ENCODE data around the gene UCK2. TPM values are rescaled to one million over a fixed set of nuclear protein-coding genes. Genes with fewer than 3 reads are reported as not detected.

UCK2 gene
- total RNA-seq, 1 experiment from 2014 or later: 88.4 TPM

DNA sequence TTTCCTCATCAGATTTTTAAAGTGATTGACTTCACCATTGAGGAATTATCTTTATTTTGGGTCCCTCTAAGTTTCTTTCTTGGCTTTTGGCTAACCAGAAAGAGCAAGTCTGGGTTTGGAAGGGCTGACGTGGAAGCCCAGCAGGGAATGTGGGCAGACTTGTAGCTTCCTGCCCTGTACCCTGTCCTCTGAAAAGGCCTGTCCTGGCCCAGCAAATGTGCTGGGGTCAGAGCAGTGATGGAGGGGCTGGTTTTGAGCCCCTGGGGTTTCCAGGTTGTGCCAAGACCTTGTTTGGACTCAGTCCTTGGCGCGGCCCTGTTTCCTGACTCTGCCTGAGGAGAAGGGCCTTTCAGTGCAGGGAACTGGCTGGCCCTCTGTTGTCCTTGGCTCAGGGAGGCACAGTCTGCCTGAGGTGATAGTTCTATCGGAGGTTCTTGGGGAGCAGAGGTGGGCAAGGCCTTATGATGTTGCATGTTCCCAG is 72.1 kb downstream of the UCK2 start:
- ATAC-seq (no peak), DNase-seq (ENCODE audit: low read depth, low spot score) (no peak)
- Histone ChIP-seq H3K4me1 (ENCODE audit: control insufficient read depth in 1 of 2, insufficient read depth in 2 of 2, low read length in 2 of 2) (peaks cover 0 to 11% of the 10 kb centered on the region in 2 experiments; a peak in 1 of 4 replicates), H3K27ac (ENCODE audit: low read depth, low read length) (no peak overlapping the region), H2AFZ (ENCODE audit: low read depth, low read length, poor library complexity, severe bottlenecking) (no peak overlapping the region), H3K4me3 (replicated peaks in 1 of 2; ENCODE audit: low read depth in 1 of 2, low read length in 2 of 2) (no peak overlapping the region), H3K36me3 (ENCODE audit: control insufficient read depth in 1 of 2, insufficient read depth in 2 of 2, low read length in 2 of 2) (peaks cover 7 to 36% of the 10 kb centered on the region in 2 experiments; a peak in 3 of 4 replicates), H3K9me3 (ENCODE audit: control insufficient read depth in 1 of 2, insufficient read depth in 1 of 2, low read depth in 1 of 2, low read length in 2 of 2) (no peaks in the 10 kb centered on the region), H3K4me2 (ENCODE audit: low read length) (no peak overlapping the region), H4K20me1 (ENCODE audit: insufficient read depth) (no peaks in the 10 kb centered on the region), H3K9ac (ENCODE audit: low read length) (no peak overlapping the region), H3K9me2 (ENCODE audit: insufficient read depth) (no peaks in the 10 kb centered on the region), H3K27me3 (ENCODE audit: insufficient read depth, low read length) (no peaks in the 10 kb centered on the region), H3K79me2 (ENCODE audit: insufficient read depth, low read length) (peaks cover 76% of the 10 kb centered on the region)
- RAD21 ChIA-PET (ENCODE audit: low non-redundant PET in 1 of 2, low total read pairs in 2 of 2, uncharacterized antibody in 2 of 2, unreplicated experiment in 2 of 2): no interaction called here
- POLR2A ChIA-PET: no interaction called here
- BruUV-seq (replicated peaks): no TSS peak
- TF ChIP-seq ELF1 (IDR thresholded peaks at IDR 0.05; ENCODE audit: borderline replicate concordance, low read depth) (no peak), RAD21 (IDR thresholded peaks at IDR 0.05; ENCODE audit: low read depth) (no peak), YY1 (IDR thresholded peaks at IDR 0.05; ENCODE audit: extremely low read depth, insufficient replicate concordance, low read depth, low read length) (no peak), ZFX (IDR thresholded peaks at IDR 0.05) (no peak), SRF (IDR thresholded peaks at IDR 0.05; ENCODE audit: low read depth) (no peak), TCF7L2 (IDR thresholded peaks at IDR 0.05; ENCODE audit: borderline replicate concordance, extremely low read depth, insufficient read depth, insufficient read length) (no peak), SIN3A (IDR thresholded peaks at IDR 0.05; ENCODE audit: low read depth) (no peak)
- TF ChIP-seq, protein P1, sequence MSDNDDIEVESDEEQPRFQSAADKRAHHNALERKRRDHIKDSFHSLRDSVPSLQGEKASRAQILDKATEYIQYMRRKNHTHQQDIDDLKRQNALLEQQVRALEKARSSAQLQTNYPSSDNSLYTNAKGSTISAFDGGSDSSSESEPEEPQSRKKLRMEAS (IDR thresholded peaks at IDR 0.05): no peak
- CTCF ChIA-PET: interaction anchor here (0.7 kb wide), 1 partner anchor 73 kb away, joined by 3 read pairs; no protein-coding TSS in a partner anchor
- intact Hi-C loops (cut with micrococcal nuclease): no loop called here

DNA sequence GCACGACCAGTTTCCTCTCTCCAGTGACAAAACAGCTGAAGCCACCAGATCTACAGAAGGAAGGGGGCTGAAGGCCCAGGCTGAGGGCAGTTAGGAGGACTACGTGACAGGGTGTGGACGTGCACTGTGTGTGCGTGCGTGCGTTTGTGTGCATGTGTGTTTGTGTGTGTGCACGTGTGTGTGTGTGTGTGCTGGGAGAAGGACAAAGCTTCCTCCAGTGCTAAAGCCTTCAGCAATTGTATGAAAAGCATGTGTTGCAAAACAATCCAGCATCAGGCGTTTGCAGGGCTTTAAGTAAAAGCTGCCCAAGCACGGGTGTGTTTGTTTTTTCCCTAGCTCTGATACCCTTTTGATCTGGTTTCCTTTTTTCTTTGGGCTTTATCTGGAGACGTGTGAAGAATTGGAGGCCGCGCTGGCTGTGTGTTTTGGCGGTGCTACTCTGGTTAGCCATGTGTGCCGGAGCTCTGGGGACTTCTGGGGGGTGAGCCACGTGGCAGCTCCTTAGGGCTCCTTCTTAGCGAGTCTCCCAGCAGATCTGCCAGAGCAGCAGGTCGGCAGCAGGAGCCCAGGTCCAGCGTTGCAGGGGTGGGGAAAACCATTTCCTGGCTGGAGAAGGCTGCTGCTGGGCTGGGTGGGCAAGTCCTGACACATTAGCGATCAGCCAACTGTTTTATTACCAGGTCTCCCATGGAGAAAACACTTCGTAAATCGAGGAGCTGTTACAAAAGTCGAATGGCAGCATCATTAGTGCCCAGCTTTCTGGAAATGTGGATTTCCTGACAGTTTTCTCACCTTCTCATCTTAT is 73.4 kb downstream of the UCK2 start:
- no peak for DNase-seq (ENCODE audit: low read depth, low spot score)
- no TSS peak for BruUV-seq (replicated peaks)
- Histone ChIP-seq H3K9me2 (ENCODE audit: insufficient read depth) (no peaks in the 10 kb centered on the region), H2AFZ (ENCODE audit: low read depth, low read length, poor library complexity, severe bottlenecking) (no peak overlapping the region), H3K4me1 (ENCODE audit: control insufficient read depth in 1 of 2, insufficient read depth in 2 of 2, low read length in 2 of 2) (peaks cover 0 to 11% of the 10 kb centered on the region in 2 experiments; a peak in 1 of 4 replicates), H3K27ac (ENCODE audit: low read depth, low read length) (no peak overlapping the region), H3K27me3 (ENCODE audit: insufficient read depth, low read length) (no peaks in the 10 kb centered on the region), H3K79me2 (ENCODE audit: insufficient read depth, low read length) (peaks cover 81% of the 10 kb centered on the region), H3K9me3 (ENCODE audit: control insufficient read depth in 1 of 2, insufficient read depth in 1 of 2, low read depth in 1 of 2, low read length in 2 of 2) (no peaks in the 10 kb centered on the region), H3K4me2 (ENCODE audit: low read length) (no peak overlapping the region), H3K36me3 (ENCODE audit: control insufficient read depth in 1 of 2, insufficient read depth in 2 of 2, low read length in 2 of 2) (peaks cover 6 to 39% of the 10 kb centered on the region in 2 experiments; a peak in 3 of 4 replicates), H3K4me3 (replicated peaks in 1 of 2; ENCODE audit: low read depth in 1 of 2, low read length in 2 of 2) (no peak overlapping the region), H3K9ac (ENCODE audit: low read length) (no peak overlapping the region), H4K20me1 (ENCODE audit: insufficient read depth) (no peaks in the 10 kb centered on the region)
- ChIA-PET CTCF (no interaction called here), POLR2A (no interaction called here), RAD21 (ENCODE audit: low non-redundant PET in 1 of 2, low total read pairs in 2 of 2, uncharacterized antibody in 2 of 2, unreplicated experiment in 2 of 2) (no interaction called here)
- no peak for ATAC-seq
- TF ChIP-seq EGR1 (IDR thresholded peaks at IDR 0.05; ENCODE audit: low read depth) (no peak), RAD21 (IDR thresholded peaks at IDR 0.05; ENCODE audit: low read depth) (no peak), CBX3 (IDR thresholded peaks at IDR 0.05; ENCODE audit: low read depth) (no peak), FOSL1 (IDR thresholded peaks at IDR 0.05; ENCODE audit: low read depth) (no peak), EZH2 (IDR thresholded peaks at IDR 0.05) (no peak), ZNF274 (IDR thresholded peaks at IDR 0.05; ENCODE audit: low read depth, low read length) (no peak), ELF1 (IDR thresholded peaks at IDR 0.05; ENCODE audit: borderline replicate concordance, low read depth) (no peak), SIN3A (IDR thresholded peaks at IDR 0.05; ENCODE audit: low read depth) (no peak), EZH2phosphoT487 (IDR thresholded peaks at IDR 0.05; ENCODE audit: borderline replicate concordance) (no peak), JUND (IDR thresholded peaks at IDR 0.05) (no peak), YY1 (IDR thresholded peaks at IDR 0.05; ENCODE audit: extremely low read depth, insufficient replicate concordance, low read depth, low read length) (no peak), POLR2A (IDR thresholded peaks at IDR 0.05; ENCODE audit: borderline replicate concordance, extremely low read depth, insufficient read depth, insufficient read length) (no peak)
- TF ChIP-seq, protein P2, sequence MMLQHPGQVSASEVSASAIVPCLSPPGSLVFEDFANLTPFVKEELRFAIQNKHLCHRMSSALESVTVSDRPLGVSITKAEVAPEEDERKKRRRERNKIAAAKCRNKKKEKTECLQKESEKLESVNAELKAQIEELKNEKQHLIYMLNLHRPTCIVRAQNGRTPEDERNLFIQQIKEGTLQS (IDR thresholded peaks at IDR 0.05): no peak
- TF ChIP-seq, protein P3, sequence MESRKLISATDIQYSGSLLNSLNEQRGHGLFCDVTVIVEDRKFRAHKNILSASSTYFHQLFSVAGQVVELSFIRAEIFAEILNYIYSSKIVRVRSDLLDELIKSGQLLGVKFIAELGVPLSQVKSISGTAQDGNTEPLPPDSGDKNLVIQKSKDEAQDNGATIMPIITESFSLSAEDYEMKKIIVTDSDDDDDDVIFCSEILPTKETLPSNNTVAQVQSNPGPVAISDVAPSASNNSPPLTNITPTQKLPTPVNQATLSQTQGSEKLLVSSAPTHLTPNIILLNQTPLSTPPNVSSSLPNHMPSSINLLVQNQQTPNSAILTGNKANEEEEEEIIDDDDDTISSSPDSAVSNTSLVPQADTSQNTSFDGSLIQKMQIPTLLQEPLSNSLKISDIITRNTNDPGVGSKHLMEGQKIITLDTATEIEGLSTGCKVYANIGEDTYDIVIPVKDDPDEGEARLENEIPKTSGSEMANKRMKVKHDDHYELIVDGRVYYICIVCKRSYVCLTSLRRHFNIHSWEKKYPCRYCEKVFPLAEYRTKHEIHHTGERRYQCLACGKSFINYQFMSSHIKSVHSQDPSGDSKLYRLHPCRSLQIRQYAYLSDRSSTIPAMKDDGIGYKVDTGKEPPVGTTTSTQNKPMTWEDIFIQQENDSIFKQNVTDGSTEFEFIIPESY (IDR thresholded peaks at IDR 0.05; ENCODE audit: extremely low read depth, insufficient replicate concordance, low read length): no peak
- TF ChIP-seq, protein P1 (IDR thresholded peaks at IDR 0.05): no peak
- intact Hi-C loops (cut with micrococcal nuclease): no loop called here

All from HCT116 (cell line).